Activated CD4-positive, alpha-beta T cell treated with anti-CD3 and anti-CD28 coated beads, Interleukin-2, amount 10 ng/mL, durations not matched to agents 24 days and 14 days (primary cell): ENCODE data around the gene LUZP2. TPM values are rescaled to one million over a fixed set of nuclear protein-coding genes. Genes with fewer than 3 reads are reported as not detected.

Experiments used
- DNase-seq: peaks from one replicate; pipeline ENCODE4 v3.0.0; 2022
- H3K27ac Mint-ChIP-seq: one replicate; pipeline ENCODE4 v1.8.0; 2022; ENCODE audit warnings: mild to moderate bottlenecking, mixed read lengths
- H3K27me3 Mint-ChIP-seq: one replicate; pipeline ENCODE4 v1.8.0; 2022; ENCODE audit warnings: mixed read lengths
- H3K36me3 Mint-ChIP-seq: one replicate; pipeline ENCODE4 v1.8.0; 2022; ENCODE audit warnings: low read depth, mild to moderate bottlenecking, mixed read lengths
- H3K4me1 Mint-ChIP-seq: one replicate; pipeline ENCODE4 v1.8.0; 2021; ENCODE audit warnings: mixed read lengths
- H3K4me3 Mint-ChIP-seq: one replicate; pipeline ENCODE4 v1.8.0; 2022; ENCODE audit warnings: mild to moderate bottlenecking, moderate library complexity, mixed read lengths
- H3K9me3 Mint-ChIP-seq: one replicate; pipeline ENCODE4 v1.8.0; 2021; ENCODE audit warnings: mixed read lengths
- intact Hi-C: fragments of 100-400 bp; cut with micrococcal nuclease; formaldehyde crosslinking; loops from one replicate; pipeline ENCODE4 v1.15.1; 2023
- total RNA-seq: library from RNA; stranded (reverse); gene quantifications from 2 replicates; pipeline ENCODE4 v1.2.3, GENCODE V29; 2022

LUZP2 gene
- total RNA-seq, 1 donor from 2014 or later: not detected

DNA sequence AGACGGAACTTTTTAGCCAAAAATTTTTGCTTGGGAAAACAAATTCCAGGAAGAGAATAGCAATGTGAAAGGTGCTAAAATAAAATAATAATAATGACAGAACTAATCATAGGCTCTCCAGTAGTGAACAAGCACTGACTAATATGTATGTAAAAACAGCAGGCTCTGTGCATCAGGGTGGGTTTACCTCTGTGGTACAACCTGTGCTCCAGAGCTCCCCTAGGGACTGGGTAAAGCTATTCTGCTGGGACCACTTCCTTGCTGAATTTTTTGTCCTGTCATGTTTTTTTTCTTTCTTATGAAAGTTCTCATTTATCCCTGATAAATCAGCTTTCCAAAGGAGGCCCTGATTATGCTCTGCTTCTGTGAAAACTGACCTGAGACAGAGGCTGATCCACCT lies 18.8 kb downstream of the LUZP2 start:
- Mint-ChIP-seq H3K36me3 (no peaks in the 10 kb centered on the region), H3K4me3 (no peak overlapping the region), H3K4me1 (no peaks in the 10 kb centered on the region), H3K27me3 (no peaks in the 10 kb centered on the region), H3K27ac (no peak overlapping the region), H3K9me3 (no peaks in the 10 kb centered on the region)
- no peak for DNase-seq
- intact Hi-C loops: no loop called here

DNA sequence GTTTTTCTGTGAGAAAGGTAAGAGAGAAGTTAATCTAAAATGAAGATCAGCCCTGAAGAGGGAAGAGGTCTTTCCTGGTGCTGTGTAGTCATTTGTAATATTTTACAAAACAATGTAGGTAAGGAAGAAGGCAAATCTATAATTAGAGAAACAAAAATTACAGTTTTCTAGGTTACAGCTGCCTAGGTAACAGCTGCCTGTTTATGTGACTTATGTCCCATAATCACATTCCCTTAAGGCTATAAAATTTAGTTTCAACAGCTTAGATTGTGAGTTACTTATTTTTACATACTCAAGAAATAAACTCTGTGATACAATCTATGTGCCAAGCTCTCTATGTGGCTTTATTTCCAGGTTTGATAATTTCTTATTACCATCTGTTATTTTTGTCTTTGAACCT lies 19.8 kb downstream of the LUZP2 start:
- no peaks in the 10 kb centered on the region for H3K36me3 Mint-ChIP-seq
- no peaks in the 10 kb centered on the region for H3K9me3 Mint-ChIP-seq
- no peak overlapping the region for H3K27ac Mint-ChIP-seq
- no peaks in the 10 kb centered on the region for H3K4me1 Mint-ChIP-seq
- intact Hi-C loops: no loop called here
- DNase-seq: no peak
- no peaks in the 10 kb centered on the region for H3K27me3 Mint-ChIP-seq
- no peak overlapping the region for H3K4me3 Mint-ChIP-seq

DNA sequence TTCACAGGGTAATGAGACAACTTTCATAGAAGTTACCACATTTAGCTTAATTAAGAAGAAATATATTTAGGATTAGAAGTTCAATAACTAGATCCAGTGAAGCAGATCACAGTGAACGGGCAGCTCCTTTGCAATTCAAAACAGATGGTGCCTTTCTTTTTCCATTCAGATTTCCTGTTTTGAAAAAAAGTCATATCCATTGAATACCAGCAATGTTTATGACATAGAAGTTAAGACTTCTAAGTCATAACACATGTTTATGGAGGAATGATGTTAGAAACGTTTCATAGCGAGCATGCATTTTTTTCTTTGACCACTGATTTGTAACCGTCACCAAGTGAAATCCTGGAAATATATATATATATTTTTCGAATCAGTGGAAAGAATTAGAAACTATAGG lies 24.7 kb downstream of the LUZP2 start:
- no peaks in the 10 kb centered on the region for H3K36me3 Mint-ChIP-seq

DNA sequence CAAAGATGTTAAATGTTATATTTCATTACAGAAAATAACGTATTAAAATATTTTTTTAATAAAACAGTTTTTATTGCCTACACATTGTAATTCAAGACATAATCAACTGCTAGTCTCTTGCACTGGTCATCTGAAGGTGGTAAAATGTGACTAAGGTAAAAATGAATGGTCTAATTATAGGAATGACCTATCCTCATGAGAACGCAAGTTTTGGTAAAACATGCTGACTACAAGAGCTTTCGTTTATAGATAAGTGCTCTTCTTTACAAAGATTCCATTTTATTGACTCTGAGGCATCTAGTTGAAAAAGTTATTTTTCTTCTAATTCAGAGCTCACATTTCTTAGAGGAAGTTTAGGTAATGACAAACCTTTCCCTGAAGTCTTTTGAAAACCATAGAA lies 27.3 kb downstream of the LUZP2 start:
- no peak overlapping the region for H3K27ac Mint-ChIP-seq
- H3K27me3 Mint-ChIP-seq: no peaks in the 10 kb centered on the region
- H3K9me3 Mint-ChIP-seq: no peaks in the 10 kb centered on the region
- H3K4me1 Mint-ChIP-seq: no peaks in the 10 kb centered on the region
- intact Hi-C loops: no loop called here
- H3K4me3 Mint-ChIP-seq: no peak overlapping the region
- H3K36me3 Mint-ChIP-seq: no peaks in the 10 kb centered on the region
- DNase-seq: no peak

More for the DNA sequence above, 24.7 kb downstream of the LUZP2 start:
- Mint-ChIP-seq H3K4me1 (no peaks in the 10 kb centered on the region), H3K4me3 (no peak overlapping the region), H3K27ac (no peak overlapping the region), H3K27me3 (no peaks in the 10 kb centered on the region), H3K9me3 (no peaks in the 10 kb centered on the region)
- intact Hi-C loops: no loop called here
- DNase-seq: no peak

DNA sequence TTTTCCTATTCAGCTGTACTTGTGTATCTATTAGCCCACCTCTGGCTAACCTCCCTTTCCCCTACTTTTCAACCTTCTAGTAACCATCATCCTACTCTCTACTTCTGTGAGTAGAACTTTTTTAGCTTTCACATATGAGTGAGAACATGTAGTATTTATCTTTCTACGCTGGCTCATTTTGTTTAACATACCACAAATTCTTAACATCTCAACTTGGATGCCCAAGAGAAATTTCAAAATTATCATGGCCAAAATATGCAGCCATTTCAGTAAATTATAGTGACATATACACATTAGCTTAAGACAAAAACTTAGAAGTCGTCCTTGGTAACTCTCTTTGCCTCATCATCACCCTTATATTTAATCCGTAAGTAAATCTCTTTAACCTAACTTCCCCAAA lies 34.7 kb downstream of the LUZP2 start:
- Mint-ChIP-seq H3K27me3 (no peaks in the 10 kb centered on the region), H3K9me3 (no peaks in the 10 kb centered on the region), H3K27ac (no peak overlapping the region), H3K36me3 (no peaks in the 10 kb centered on the region), H3K4me1 (no peaks in the 10 kb centered on the region), H3K4me3 (no peak overlapping the region)
- no peak for DNase-seq
- intact Hi-C loops: no loop called here

DNA sequence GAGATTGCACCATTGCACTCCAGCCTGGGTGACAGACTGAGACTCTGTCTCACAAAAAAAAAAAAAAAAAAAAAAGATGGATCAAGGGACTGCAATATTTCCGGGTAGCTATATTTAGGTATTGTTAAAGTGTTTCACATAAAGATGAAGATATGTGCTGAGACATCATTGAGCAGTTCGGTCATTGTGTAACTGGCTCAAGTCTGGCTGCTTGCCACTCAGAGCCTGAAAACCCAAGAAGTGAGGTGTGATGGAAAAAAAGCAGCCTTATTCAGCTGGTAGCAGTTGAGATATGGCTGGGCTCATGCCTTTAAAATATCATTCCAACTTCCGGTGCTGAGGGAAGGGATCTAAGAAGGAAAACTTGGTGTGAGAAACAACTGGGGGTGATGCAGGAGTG lies 46.9 kb downstream of the LUZP2 start:
- DNase-seq: no peak
- H3K4me1 Mint-ChIP-seq: no peaks in the 10 kb centered on the region
- no peak overlapping the region for H3K27ac Mint-ChIP-seq
- intact Hi-C loops: no loop called here
- H3K27me3 Mint-ChIP-seq: no peaks in the 10 kb centered on the region
- peaks cover 4% of the 10 kb centered on the region for H3K9me3 Mint-ChIP-seq
- no peaks in the 10 kb centered on the region for H3K36me3 Mint-ChIP-seq
- no peak overlapping the region for H3K4me3 Mint-ChIP-seq

DNA sequence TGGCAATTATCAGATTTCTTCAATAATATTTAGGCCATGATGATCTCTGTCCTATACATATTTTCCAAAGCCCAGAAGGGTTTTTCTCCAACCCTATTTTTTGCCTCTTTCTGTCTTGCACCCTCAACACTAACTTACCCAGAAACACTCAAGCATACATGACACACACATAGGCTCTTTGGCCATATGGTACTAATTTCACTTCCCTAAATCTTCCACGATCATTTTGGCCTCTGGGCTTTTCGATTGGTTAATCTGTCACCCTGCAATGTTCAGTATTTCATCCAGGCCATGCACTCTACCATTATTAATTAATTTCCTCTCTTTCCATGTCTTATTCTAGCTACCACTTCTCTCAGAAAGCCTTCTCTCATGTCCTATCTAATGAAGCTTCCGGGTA lies 59.8 kb downstream of the LUZP2 start:
- H3K27ac Mint-ChIP-seq: no peak overlapping the region
- no peaks in the 10 kb centered on the region for H3K4me1 Mint-ChIP-seq
- no peaks in the 10 kb centered on the region for H3K9me3 Mint-ChIP-seq
- H3K4me3 Mint-ChIP-seq: no peak overlapping the region
- no peaks in the 10 kb centered on the region for H3K36me3 Mint-ChIP-seq
- no peaks in the 10 kb centered on the region for H3K27me3 Mint-ChIP-seq
- intact Hi-C loops: no loop called here
- no peak for DNase-seq

DNA sequence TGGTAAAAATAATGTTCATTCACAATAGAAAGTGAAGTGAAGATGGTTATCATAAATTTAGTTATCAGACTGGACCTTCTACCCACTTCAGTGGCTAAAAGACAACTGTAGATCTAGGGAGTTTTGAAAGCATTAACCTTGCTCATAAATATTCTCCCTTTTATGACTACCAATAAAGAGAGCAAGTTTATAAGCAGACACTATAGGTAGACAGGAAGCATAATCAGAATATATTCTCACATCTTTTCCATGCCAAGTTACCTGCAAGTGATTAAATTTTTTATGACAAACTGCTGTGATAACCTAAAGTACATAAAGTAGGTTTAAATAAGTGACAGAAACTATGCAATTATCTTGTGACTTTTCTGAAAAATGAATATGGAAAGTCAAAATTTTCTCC lies 62.5 kb downstream of the LUZP2 start:
- Mint-ChIP-seq H3K4me3 (no peak overlapping the region), H3K27ac (no peak overlapping the region), H3K9me3 (no peaks in the 10 kb centered on the region), H3K36me3 (no peaks in the 10 kb centered on the region), H3K4me1 (no peaks in the 10 kb centered on the region), H3K27me3 (no peaks in the 10 kb centered on the region)
- intact Hi-C loops: no loop called here
- DNase-seq: no peak

DNA sequence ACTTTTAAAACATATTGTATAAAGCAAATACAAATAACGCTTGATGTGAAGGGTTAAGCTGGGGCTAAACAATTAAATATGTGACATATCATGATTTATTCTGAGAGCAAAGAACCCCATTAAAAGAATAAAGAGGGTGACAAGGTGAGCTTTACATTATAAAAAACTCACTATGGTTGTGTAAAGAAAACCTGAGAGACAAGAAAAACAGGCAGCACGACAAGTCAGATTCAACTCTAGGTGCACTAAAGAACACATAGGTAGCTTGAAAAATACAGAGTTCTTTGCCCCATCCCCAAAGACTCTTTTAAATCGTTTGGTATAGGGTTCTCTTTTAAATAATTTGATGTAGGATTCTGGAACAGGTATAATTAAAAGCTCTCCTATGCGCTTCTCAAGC lies 63.5 kb downstream of the LUZP2 start:
- H3K9me3 Mint-ChIP-seq: no peaks in the 10 kb centered on the region
- intact Hi-C loops: no loop called here
- H3K36me3 Mint-ChIP-seq: no peaks in the 10 kb centered on the region
- H3K27me3 Mint-ChIP-seq: no peaks in the 10 kb centered on the region
- no peaks in the 10 kb centered on the region for H3K4me1 Mint-ChIP-seq
- H3K27ac Mint-ChIP-seq: no peak overlapping the region
- DNase-seq: no peak
- H3K4me3 Mint-ChIP-seq: no peak overlapping the region

DNA sequence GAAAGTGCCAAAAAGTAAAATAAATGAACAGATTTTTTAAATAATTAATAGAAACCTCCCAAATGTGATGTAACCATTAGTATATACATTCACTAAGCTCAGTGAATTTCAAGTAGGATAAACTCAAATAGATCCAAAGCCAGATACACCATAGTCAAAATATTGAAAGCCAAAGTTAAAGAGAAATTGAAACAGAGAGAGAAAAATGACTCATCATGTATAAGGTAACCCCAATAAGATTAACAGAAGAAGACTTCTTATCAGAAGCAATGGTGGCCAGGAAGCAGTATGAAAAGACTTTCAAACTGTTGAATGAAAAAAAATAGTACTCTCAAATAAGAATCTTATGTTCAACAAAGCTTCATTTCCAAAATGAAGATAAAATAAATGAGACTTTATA lies 70.5 kb downstream of the LUZP2 start:
- H3K36me3 Mint-ChIP-seq: no peaks in the 10 kb centered on the region
- H3K9me3 Mint-ChIP-seq: no peaks in the 10 kb centered on the region
- intact Hi-C loops: no loop called here
- H3K27me3 Mint-ChIP-seq: no peaks in the 10 kb centered on the region
- no peaks in the 10 kb centered on the region for H3K4me1 Mint-ChIP-seq
- no peak for DNase-seq
- H3K27ac Mint-ChIP-seq: no peak overlapping the region
- H3K4me3 Mint-ChIP-seq: no peak overlapping the region

DNA sequence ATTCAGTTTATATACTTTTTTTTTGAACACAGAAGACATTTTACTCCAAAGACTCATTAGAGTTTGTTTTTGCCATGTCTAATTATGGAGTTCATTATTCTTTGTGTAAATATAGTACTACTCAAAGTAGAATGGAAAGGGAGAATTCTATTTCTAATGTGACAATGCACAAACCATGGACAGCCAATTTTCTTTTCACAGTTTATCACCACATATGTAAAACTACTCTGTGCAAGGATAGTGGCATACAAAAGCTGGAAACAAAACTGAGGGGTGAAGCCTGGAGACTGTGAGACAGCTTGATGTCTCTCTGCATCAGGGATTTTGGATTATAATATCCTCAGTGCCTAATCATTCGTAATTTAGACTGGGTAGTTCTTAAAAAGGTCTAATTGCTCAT lies 75.5 kb downstream of the LUZP2 start:
- intact Hi-C loops: no loop called here
- Mint-ChIP-seq H3K27me3 (no peaks in the 10 kb centered on the region), H3K36me3 (no peaks in the 10 kb centered on the region), H3K4me3 (no peak overlapping the region), H3K9me3 (no peaks in the 10 kb centered on the region), H3K4me1 (no peaks in the 10 kb centered on the region), H3K27ac (no peak overlapping the region)
- DNase-seq: no peak

DNA sequence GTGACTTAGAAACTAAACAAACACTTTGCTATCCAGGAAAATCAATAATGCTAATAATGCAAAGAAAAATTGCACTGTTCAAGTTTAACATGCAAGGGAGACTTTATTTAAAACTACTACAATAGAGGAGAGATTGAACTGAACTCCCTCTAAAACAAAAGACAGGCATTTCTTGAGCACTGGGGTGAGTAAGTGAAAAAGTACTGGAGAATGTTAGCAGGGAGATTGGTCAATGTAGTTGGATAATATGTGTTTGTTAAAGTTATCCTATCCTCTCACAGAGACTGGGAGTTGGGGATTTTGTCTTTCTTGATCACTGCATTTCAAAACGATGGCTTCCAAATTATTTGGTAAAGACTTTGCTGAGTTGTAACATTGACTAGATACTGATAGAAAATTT lies 77.6 kb downstream of the LUZP2 start:
- no peak for DNase-seq
- H3K27ac Mint-ChIP-seq: no peak overlapping the region
- no peaks in the 10 kb centered on the region for H3K36me3 Mint-ChIP-seq
- no peaks in the 10 kb centered on the region for H3K27me3 Mint-ChIP-seq
- intact Hi-C loops: no loop called here
- no peaks in the 10 kb centered on the region for H3K9me3 Mint-ChIP-seq
- H3K4me1 Mint-ChIP-seq: no peaks in the 10 kb centered on the region
- H3K4me3 Mint-ChIP-seq: no peak overlapping the region

DNA sequence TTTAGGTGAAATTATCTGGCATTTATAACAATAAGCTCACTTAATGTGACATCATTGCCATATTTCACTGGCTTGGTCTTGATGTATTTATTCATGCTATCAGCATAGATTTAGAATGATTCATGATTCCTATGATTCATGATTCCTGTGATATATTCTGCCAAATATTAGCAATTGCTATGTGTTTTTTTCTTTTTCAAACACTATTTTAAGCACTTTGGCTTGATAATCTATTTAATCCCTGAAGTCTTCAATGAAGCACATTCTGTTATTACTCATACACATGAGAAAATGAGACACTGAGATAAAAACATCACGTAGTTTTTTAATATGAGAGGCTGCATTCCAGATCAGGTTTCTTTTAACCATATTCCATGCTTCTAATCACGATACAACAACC lies 78.5 kb downstream of the LUZP2 start:
- no peak for DNase-seq
- H3K27ac Mint-ChIP-seq: no peak overlapping the region

DNA sequence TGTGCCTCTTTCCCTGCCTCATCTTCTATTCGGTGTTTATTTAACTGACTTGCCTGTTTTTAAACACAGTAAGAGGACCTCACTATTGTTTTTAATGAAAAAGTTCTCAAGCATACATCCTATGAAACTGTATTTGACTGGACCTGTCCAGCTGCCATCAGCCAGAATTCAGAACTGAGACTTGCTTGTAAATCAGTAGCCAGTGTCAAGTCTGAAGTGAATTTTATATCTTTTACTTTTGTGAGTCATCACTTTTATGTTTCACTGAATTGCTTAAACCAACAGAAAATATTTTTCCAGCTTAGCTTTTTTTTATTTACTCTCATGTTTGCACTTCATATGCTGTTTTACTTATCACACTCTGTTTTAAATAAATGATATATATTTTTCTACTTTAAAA lies 88.3 kb downstream of the LUZP2 start:
- Mint-ChIP-seq H3K4me3 (no peak overlapping the region), H3K4me1 (no peaks in the 10 kb centered on the region), H3K9me3 (no peaks in the 10 kb centered on the region), H3K36me3 (no peaks in the 10 kb centered on the region), H3K27ac (no peak overlapping the region), H3K27me3 (no peaks in the 10 kb centered on the region)
- DNase-seq: no peak
- intact Hi-C loops: no loop called here

More for the DNA sequence above, 78.5 kb downstream of the LUZP2 start:
- H3K27me3 Mint-ChIP-seq: no peaks in the 10 kb centered on the region
- H3K4me1 Mint-ChIP-seq: no peaks in the 10 kb centered on the region
- H3K9me3 Mint-ChIP-seq: no peaks in the 10 kb centered on the region
- no peaks in the 10 kb centered on the region for H3K36me3 Mint-ChIP-seq
- H3K4me3 Mint-ChIP-seq: no peak overlapping the region
- intact Hi-C loops: no loop called here

DNA sequence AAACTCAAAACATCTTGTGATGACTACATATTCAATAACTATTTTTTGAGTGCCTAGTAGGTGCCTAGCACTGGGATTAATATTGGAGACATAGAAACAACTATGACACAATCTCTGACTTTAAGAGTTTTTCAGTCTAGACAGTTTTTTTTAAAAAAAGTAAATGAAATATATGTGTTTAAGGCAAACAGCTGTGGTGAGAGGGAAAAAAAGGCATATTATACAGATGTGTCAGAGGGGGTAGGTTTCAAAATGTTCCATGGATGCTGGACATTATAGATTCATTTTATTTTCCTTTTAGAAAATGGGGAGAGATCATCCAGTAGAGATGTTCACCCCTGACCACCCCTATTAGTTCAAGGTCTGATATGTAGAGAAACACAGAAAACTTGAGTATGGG lies 90.8 kb downstream of the LUZP2 start:
- Mint-ChIP-seq H3K27me3 (no peaks in the 10 kb centered on the region), H3K4me3 (no peak overlapping the region), H3K9me3 (no peaks in the 10 kb centered on the region), H3K27ac (no peak overlapping the region), H3K36me3 (no peaks in the 10 kb centered on the region), H3K4me1 (no peaks in the 10 kb centered on the region)
- no peak for DNase-seq
- intact Hi-C loops: no loop called here

DNA sequence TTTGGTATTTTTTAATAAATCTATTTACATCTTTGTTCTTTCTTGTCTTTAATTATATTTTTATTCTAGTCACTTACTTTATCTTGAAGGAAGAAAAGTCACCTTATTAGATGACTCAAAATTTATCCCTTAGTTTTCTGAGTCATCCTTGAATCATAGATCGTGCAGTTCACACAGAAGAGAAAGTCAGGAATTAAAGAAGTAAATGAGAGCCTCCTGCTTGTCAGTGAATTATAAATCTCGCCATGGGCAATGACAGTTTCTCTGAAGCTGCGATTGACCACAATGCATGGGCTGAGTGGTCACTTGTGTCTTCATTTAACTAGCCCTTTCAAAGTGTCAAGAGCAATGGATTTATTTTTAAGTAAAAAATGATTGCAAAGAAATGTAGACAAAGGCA lies 91.2 kb downstream of the LUZP2 start:
- no peaks in the 10 kb centered on the region for H3K36me3 Mint-ChIP-seq
- no peak overlapping the region for H3K27ac Mint-ChIP-seq
- H3K9me3 Mint-ChIP-seq: no peaks in the 10 kb centered on the region
- no peaks in the 10 kb centered on the region for H3K4me1 Mint-ChIP-seq
- no peak for DNase-seq
- intact Hi-C loops: no loop called here
- no peaks in the 10 kb centered on the region for H3K27me3 Mint-ChIP-seq
- no peak overlapping the region for H3K4me3 Mint-ChIP-seq
